ENCODE results near the gene PIH1D2. TPM values are rescaled to one million over a fixed set of nuclear protein-coding genes. Genes with fewer than 3 reads are reported as not detected.
"Not testable (repeated sequence)": the region's sequence is repeated elsewhere in the genome, so short reads cannot be mapped to it uniquely, and the experiment has no call there.

The PIH1D2 gene
- total RNA-seq, 1 donor from 2014 or later: 0.23 TPM

DNA sequence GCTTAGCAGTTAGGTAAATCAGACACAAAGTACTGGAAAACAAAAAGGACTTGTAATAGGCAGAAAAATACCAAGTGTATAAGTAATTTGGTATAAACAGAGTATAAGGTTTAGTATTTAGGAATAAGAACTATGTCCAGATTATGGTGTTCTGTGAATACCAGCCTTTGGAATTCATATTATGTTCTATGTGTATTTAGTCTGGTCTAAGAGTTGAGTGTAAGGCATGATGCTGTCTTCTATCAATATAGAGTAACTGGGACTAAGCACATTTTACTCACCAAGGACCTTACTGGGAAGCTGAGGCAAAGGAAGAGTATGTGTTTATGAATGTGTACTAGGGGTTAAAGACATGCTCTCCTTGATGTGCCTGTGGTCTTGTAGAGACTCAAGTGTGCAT is 22.4 kb upstream of the PIH1D2 start:
- Mint-ChIP-seq H3K27me3 (ENCODE audit: low read depth) (no peaks in the 10 kb centered on the region), H3K4me3 (ENCODE audit: low read depth) (no peak overlapping the region), H3K9me3 (no peaks in the 10 kb centered on the region), H3K27ac (no peak overlapping the region), H3K4me1 (ENCODE audit: low read depth) (peaks cover 2% of the 10 kb centered on the region), H3K36me3 (ENCODE audit: low read depth) (peaks cover 32% of the 10 kb centered on the region)
- intact Hi-C loops (cut with micrococcal nuclease): no loop called here
- no peak for DNase-seq (ENCODE audit: low spot score)

DNA sequence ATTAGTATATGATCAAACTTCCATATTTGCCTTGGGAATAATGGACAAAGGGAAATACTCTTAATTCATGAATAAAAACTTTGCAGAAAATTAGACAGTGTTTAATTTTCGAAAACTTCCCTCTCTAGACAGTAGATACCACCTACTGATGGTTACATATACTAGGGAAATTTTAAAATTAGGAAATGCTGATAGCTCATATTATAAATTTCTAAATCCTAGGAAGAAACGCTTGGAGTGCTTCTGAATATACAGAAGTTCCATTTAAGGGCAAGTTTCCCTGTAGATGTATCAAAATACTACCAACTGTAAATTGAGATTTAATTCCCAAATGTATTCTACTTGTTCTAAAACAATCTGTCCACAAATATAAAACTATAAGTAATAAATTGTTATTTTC is 21.5 kb upstream of the PIH1D2 start:
- H3K27me3 Mint-ChIP-seq (ENCODE audit: low read depth); H3K4me1 Mint-ChIP-seq (ENCODE audit: low read depth); intact Hi-C loops (cut with micrococcal nuclease); H3K9me3 Mint-ChIP-seq; H3K27ac Mint-ChIP-seq; H3K4me3 Mint-ChIP-seq (ENCODE audit: low read depth); DNase-seq (ENCODE audit: low spot score): not testable (repeated sequence)
- peaks cover 39% of the 10 kb centered on the region for H3K36me3 Mint-ChIP-seq (ENCODE audit: low read depth)

- no peak for DNase-seq (ENCODE audit: low spot score)
- H3K27ac Mint-ChIP-seq: peak overlapping the region; percentile 91
- H3K27me3 Mint-ChIP-seq (ENCODE audit: low read depth): no peaks in the 10 kb centered on the region
- intact Hi-C loops (cut with micrococcal nuclease): loop anchor here (2.0 to 10.0 kb wide), 3 partner anchors 62 to 482 kb away; partner anchors contain the start of genes ALG9, DLAT and SIK2
- peaks cover 94% of the 10 kb centered on the region for H3K36me3 Mint-ChIP-seq (ENCODE audit: low read depth)
- peaks cover 50% of the 10 kb centered on the region for H3K4me1 Mint-ChIP-seq (ENCODE audit: low read depth)
- H3K4me3 Mint-ChIP-seq (ENCODE audit: low read depth): peak overlapping the region; percentile 99
- no peaks in the 10 kb centered on the region for H3K9me3 Mint-ChIP-seq
Measured at GRCh38 chr11:112087212-112087611, 13.4 kb upstream of the PIH1D2 start.

DNA sequence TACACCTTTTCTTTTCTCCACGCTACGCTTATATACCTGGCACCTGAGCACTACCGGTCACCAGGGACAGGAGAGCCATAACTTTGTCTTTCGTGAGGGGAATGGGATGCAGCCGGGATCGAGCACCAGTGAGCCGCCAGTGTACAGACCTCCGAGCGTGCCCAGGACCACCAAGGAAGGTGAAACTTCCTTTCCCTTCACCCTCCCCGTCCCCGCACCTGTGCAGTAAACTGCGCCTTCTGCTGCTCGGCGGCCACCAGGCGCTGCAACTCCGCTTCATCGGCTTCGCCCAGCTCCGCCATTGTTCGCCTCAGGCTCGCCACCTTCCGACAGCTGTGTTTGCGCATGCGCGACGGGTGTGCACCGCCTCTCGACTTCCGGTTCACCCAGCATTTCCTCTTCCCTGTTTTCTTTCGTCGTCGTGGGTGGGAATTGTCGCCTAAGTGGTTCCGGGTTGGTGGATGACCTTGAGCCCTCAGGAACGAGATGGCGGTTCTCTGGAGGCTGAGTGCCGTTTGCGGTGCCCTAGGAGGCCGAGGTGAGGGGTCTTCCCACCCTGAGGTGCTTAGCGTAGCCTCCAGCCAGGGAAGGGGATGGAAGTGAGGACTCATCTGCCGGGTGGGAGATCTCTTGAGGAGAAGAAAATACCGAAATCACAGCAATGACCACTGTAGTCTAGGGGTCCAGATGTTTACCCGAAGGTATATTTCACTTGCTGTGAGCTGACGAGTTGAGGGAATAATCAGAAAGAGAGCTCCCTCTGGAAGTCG is 12.8 kb upstream of the PIH1D2 start, which contains the start of the genes SDHD and TIMM8B:
TSS of gene SDHD (plus strand) at position 452 of the 770 bp plus-strand sequence. CDS start at position 487, 35 bp downstream.
TSS of gene TIMM8B (minus strand) at position 335 of the 770 bp plus-strand sequence. CDS start at position 302, 33 bp downstream.
- Mint-ChIP-seq H3K4me3 (ENCODE audit: low read depth) (peak within 1 kb of the TSS; percentile 99), H3K36me3 (ENCODE audit: low read depth) (peaks cover 92% of the 10 kb centered on the region), H3K27ac (peak within 1 kb of the TSS; percentile 91), H3K9me3 (no peaks in the 10 kb centered on the region), H3K27me3 (ENCODE audit: low read depth) (no peaks in the 10 kb centered on the region), H3K4me1 (ENCODE audit: low read depth) (peaks cover 53% of the 10 kb centered on the region)
- intact Hi-C loops (cut with micrococcal nuclease): loop anchor here (1.0 to 10.0 kb wide), 6 partner anchors 12 to 482 kb away; partner anchors contain the start of genes ALG9, CFAP68, DLAT and FDXACB1
- DNase-seq (ENCODE audit: low spot score): peak; percentile 96

DNA sequence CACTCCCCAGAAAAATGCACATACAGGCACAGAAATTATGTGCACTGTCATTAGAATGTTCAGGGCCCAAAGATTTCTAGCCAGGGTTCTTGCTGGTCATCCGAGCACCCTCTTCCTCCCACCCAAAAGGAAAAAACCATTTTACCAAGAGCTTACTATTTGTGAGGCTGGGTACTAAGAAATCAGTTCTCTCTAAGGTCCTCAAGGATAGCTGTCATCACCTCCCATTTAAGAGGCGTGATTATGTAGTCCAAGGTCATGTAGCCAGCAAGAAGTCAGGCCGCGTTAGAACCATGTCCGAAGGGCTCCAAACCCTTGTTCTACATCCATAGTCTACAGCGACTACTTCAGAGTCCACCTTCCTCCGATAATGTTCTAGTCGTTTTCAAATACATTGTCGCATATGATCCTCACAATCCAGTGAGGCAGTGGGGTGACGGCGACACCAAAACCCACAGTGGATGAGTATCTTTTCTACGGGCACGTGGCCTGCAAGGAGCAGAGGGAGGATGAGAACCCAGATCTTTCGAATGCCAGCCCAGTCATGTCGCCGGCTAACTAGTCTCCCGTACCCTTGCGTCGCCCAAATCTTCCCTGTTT is 12.1 kb upstream of the PIH1D2 start:
- H3K27me3 Mint-ChIP-seq (ENCODE audit: low read depth): no peaks in the 10 kb centered on the region
- intact Hi-C loops (cut with micrococcal nuclease): loop anchor here (1.0 to 10.0 kb wide), 6 partner anchors 12 to 481 kb away; partner anchors contain the start of genes ALG9, CFAP68, DLAT and FDXACB1
- peaks cover 88% of the 10 kb centered on the region for H3K36me3 Mint-ChIP-seq (ENCODE audit: low read depth)
- no peaks in the 10 kb centered on the region for H3K9me3 Mint-ChIP-seq
- peaks cover 51% of the 10 kb centered on the region for H3K4me1 Mint-ChIP-seq (ENCODE audit: low read depth)
- H3K27ac Mint-ChIP-seq: peak overlapping the region; percentile 91
- peak overlapping the region; percentile 99 for H3K4me3 Mint-ChIP-seq (ENCODE audit: low read depth)
- no peak for DNase-seq (ENCODE audit: low spot score)

- DNase-seq (ENCODE audit: low spot score): no peak
- intact Hi-C loops (cut with micrococcal nuclease): loop anchor here (2.0 to 10.0 kb wide), 3 partner anchors 26 to 478 kb away; partner anchors contain the start of genes DIXDC1 and SIK2
- Mint-ChIP-seq H3K4me3 (ENCODE audit: low read depth) (no peak overlapping the region), H3K4me1 (ENCODE audit: low read depth) (peaks cover 32% of the 10 kb centered on the region), H3K36me3 (ENCODE audit: low read depth) (peaks cover 80% of the 10 kb centered on the region), H3K27ac (peak overlapping the region; percentile 74), H3K9me3 (no peaks in the 10 kb centered on the region), H3K27me3 (ENCODE audit: low read depth) (no peaks in the 10 kb centered on the region)
Measured at GRCh38 chr11:112082729-112083128, 8.9 kb upstream of the PIH1D2 start.

DNA sequence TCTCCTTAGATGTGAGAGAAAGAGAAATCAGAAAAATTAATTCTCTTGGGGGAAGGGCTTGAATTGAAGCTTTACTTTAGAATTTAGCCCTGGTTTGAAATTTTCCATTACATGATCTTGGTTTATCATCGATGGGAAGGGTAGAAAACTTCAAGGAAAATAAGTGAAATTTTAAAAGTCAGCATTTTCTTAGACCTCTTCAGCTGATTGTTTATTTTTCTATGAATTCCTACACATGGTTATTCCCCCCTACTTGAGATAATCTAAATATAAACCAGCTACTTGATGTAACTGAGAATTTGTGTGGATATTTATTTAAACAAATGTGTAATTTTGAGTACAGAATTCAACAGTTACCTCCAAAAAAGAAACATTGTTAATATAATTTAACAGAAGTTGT is 10.9 kb downstream of the PIH1D2 start:
- intact Hi-C loops (cut with micrococcal nuclease): no loop called here
- no peak for DNase-seq (ENCODE audit: low spot score)
- peaks cover 37% of the 10 kb centered on the region for H3K36me3 Mint-ChIP-seq (ENCODE audit: low read depth)
- no peaks in the 10 kb centered on the region for H3K9me3 Mint-ChIP-seq
- H3K4me3 Mint-ChIP-seq (ENCODE audit: low read depth): no peak overlapping the region
- H3K27me3 Mint-ChIP-seq (ENCODE audit: low read depth): no peaks in the 10 kb centered on the region
- no peak overlapping the region for H3K27ac Mint-ChIP-seq
- H3K4me1 Mint-ChIP-seq (ENCODE audit: low read depth): peaks cover 5% of the 10 kb centered on the region

DNA sequence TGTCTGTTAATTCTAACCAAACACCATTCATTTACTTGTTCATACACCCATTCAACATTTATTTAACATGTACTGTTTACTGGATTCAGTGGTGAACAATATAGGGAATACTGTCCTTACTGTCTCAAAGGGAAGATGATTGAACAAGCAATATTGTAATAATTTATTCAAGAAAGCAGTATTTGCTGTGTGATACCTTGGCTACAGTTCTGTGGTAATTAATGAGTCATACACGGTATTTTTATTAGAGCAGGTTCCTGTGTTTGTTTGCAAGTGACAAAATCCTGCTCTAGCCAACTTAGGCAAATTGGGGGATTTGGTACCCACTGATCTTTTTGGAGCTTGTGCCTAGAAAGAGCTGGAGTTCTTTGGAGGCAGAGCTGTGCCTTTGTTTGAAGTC is 15.7 kb downstream of the PIH1D2 start:
- DNase-seq (ENCODE audit: low spot score): no peak
- Mint-ChIP-seq H3K9me3 (no peaks in the 10 kb centered on the region), H3K4me1 (ENCODE audit: low read depth) (peaks cover 21% of the 10 kb centered on the region), H3K36me3 (ENCODE audit: low read depth) (peaks cover 70% of the 10 kb centered on the region), H3K27ac (no peak overlapping the region), H3K27me3 (ENCODE audit: low read depth) (no peaks in the 10 kb centered on the region), H3K4me3 (ENCODE audit: low read depth) (no peak overlapping the region)
- intact Hi-C loops (cut with micrococcal nuclease): no loop called here

GRCh38 chr11:112057170-112057569 is 16.6 kb downstream of the PIH1D2 start:
- H3K4me3 Mint-ChIP-seq (ENCODE audit: low read depth): peak overlapping the region; percentile 11
- H3K27me3 Mint-ChIP-seq (ENCODE audit: low read depth): no peaks in the 10 kb centered on the region
- intact Hi-C loops (cut with micrococcal nuclease): loop anchor here (1.0 to 2.0 kb wide), 4 partner anchors 18 to 32 kb away; partner anchors contain the start of genes DLAT, NKAPD1, PIH1D2 and SDHD
- no peaks in the 10 kb centered on the region for H3K9me3 Mint-ChIP-seq
- no peak for DNase-seq (ENCODE audit: low spot score)
- H3K4me1 Mint-ChIP-seq (ENCODE audit: low read depth): peaks cover 21% of the 10 kb centered on the region
- H3K27ac Mint-ChIP-seq: peak overlapping the region; percentile 80
- H3K36me3 Mint-ChIP-seq (ENCODE audit: low read depth): peaks cover 67% of the 10 kb centered on the region

DNA sequence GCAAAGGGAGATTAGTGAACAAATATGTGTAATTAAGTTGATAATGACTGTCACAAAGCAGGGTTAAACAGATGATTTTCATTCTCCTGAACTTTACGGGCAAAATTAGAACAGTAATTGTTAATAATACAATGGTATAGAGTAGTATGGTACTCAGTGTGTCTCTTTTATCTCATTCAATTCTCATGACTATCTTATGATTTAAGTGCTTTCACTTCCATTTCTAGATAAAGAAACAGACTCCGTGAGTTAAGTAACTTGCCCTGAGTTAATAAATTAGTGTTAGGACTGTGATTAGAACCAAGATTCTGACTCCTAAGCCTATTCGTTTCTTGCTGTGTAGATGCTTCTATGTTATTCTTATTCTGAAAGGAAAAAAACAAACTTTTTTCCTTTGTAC is 22.0 kb downstream of the PIH1D2 start:
- no peak overlapping the region for H3K4me3 Mint-ChIP-seq (ENCODE audit: low read depth)
- H3K4me1 Mint-ChIP-seq (ENCODE audit: low read depth): peaks cover 13% of the 10 kb centered on the region
- peaks cover 83% of the 10 kb centered on the region for H3K36me3 Mint-ChIP-seq (ENCODE audit: low read depth)
- DNase-seq (ENCODE audit: low spot score): no peak
- H3K27ac Mint-ChIP-seq: no peak overlapping the region
- intact Hi-C loops (cut with micrococcal nuclease): no loop called here
- no peaks in the 10 kb centered on the region for H3K27me3 Mint-ChIP-seq (ENCODE audit: low read depth)
- H3K9me3 Mint-ChIP-seq: no peaks in the 10 kb centered on the region

- H3K4me1 Mint-ChIP-seq (ENCODE audit: low read depth): peaks cover 7% of the 10 kb centered on the region
- no peaks in the 10 kb centered on the region for H3K9me3 Mint-ChIP-seq
- no peak overlapping the region for H3K27ac Mint-ChIP-seq
- H3K36me3 Mint-ChIP-seq (ENCODE audit: low read depth): peaks cover 84% of the 10 kb centered on the region
- no peaks in the 10 kb centered on the region for H3K27me3 Mint-ChIP-seq (ENCODE audit: low read depth)
- H3K4me3 Mint-ChIP-seq (ENCODE audit: low read depth): no peak overlapping the region
- DNase-seq (ENCODE audit: low spot score): no peak
- intact Hi-C loops (cut with micrococcal nuclease): no loop called here
Measured at GRCh38 chr11:112050721-112051120, 23.1 kb downstream of the PIH1D2 start.

DNA sequence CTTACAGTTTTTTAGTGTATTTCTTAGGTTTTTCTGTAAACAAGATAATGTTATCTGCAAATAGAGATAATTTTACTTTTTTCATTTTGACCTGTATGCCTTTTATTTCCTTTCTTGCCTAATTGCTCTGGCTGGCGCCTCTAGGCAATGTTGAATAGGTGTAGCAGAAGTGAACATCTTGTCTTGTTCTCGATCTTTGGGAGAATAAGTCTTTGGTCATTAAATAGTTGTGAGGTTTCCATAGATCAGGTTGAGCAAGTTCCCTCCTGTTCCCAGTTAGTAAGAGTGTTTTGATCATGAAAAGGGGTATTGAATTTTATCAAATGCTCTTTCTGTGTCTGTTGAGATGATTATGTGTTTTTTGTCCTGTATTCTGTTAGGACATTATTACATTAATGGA is 24.0 kb downstream of the PIH1D2 start:
- no peak for DNase-seq (ENCODE audit: low spot score)
- intact Hi-C loops (cut with micrococcal nuclease): no loop called here
- no peaks in the 10 kb centered on the region for H3K27me3 Mint-ChIP-seq (ENCODE audit: low read depth)
- no peak overlapping the region for H3K4me3 Mint-ChIP-seq (ENCODE audit: low read depth)
- no peak overlapping the region for H3K27ac Mint-ChIP-seq
- peaks cover 7% of the 10 kb centered on the region for H3K4me1 Mint-ChIP-seq (ENCODE audit: low read depth)
- no peaks in the 10 kb centered on the region for H3K9me3 Mint-ChIP-seq
- peaks cover 87% of the 10 kb centered on the region for H3K36me3 Mint-ChIP-seq (ENCODE audit: low read depth)

- H3K9me3 Mint-ChIP-seq; H3K27me3 Mint-ChIP-seq (ENCODE audit: low read depth); DNase-seq (ENCODE audit: low spot score); intact Hi-C loops (cut with micrococcal nuclease); H3K27ac Mint-ChIP-seq; H3K4me3 Mint-ChIP-seq (ENCODE audit: low read depth); H3K4me1 Mint-ChIP-seq (ENCODE audit: low read depth): not testable (repeated sequence)
- peaks cover 86% of the 10 kb centered on the region for H3K36me3 Mint-ChIP-seq (ENCODE audit: low read depth)
Measured at GRCh38 chr11:112048256-112048655, 25.6 kb downstream of the PIH1D2 start.

Measured in activated T-helper 2 cell treated with anti-CD3 and anti-CD28 coated beads, Interferon-gamma antibody, Interleukin-2, Interleukin-4, amounts not matched to agents 10 μg/mL and 5 μg/mL and 100 μg/mL, durations not matched to agents 14 hours and 24 hours and 36 hours (primary cell).